NOMO-1 treated with DMSO at 0.1 percent for 48 hours (cell line): ENCODE data around the gene ATXN10.
A peak's percentile ranks its signal among the peaks of the same experiment; 100 is the strongest.

Experiments used
- DNase-seq: peaks from one replicate; lab custom pipeline; 2025; ENCODE audit not compliant: unreplicated experiment; lab: John Stamatoyannopoulos, UW

The ATXN10 gene

GRCh38 chr22:45887202-45888131 lies 215.8 kb downstream of the ATXN10 start:
- no peak for DNase-seq

GRCh38 chr22:45888221-45889092 lies 216.8 kb downstream of the ATXN10 start:
- DNase-seq, result no peak

- DNase-seq, result no peak
These were observed 217.5 kb downstream of the ATXN10 start for GRCh38 chr22:45889093-45889538.

DNA sequence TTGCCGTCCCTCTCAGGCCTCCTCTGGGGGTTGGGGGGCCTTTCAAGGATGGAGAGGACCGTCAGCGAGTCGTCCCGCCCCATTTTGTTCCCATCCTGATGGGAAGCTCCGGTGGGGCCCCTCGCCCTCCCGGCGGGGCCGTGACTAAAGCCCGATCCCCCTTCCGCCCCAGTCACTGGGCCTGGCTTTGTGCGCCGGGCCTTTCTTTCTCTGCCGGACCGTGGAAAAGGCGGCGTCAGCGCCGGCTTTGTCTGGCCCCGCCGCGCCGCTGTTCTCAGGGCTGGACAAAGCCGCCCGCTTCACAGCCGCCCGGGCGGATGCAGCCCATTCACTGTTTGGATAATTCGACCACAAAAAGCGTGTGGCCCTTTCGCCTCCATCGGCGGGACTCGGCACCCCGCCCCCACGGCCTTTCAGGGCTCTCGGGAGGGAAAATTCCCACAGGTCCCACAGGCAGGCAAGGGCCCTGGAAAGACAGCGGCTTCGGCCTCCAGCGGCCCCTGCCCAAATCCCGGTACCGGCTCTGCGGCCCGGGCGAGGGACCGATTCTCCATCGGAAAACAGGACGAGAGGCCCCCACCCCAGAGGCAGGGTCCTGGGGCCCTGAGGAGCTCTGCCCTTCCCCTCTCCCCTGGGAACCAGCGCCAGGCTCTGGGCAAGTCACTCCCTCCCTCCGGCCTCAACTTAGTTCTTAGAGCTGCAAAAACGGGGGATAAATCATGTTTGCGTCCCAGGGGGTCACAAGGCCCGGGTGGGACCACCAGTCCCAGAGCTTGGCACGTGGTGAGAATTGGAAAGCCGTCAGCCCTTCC lies 218.1 kb downstream of the ATXN10 start:
- DNase-seq, result no peak

- DNase-seq, result no peak
These were observed 218.7 kb downstream of the ATXN10 start for GRCh38 chr22:45890351-45890635.

GRCh38 chr22:45891021-45891421 lies 219.4 kb downstream of the ATXN10 start:
- DNase-seq, result no peak

DNA sequence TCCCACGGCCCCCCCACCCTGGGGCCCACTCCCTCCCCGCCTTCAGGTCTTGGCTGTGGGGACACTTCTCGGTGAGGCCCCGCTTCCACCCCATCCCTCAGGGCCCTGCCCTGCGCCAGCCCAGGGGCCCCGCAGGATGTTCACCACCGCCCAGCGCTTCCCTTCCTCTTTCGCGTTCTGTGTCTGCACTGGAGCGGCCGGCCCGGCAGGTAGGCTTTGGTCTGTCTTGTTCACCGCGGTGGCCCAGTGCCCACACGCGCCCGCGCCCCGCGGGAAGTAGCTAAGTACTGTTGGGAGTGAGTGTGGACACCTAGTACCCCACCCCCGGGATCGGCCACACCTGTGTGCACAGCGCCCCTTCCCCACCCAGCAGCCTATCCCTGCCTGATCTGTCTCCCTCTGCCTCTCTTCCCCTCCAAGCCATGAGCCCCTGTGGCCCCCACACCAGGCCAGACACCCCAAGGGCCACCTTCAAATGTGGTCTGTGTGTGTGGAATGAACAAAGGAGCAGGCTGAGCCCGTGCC lies 219.9 kb downstream of the ATXN10 start:
- DNase-seq, result peak; percentile 63

- peak; percentile 22 for DNase-seq
These were observed 220.5 kb downstream of the ATXN10 start for GRCh38 chr22:45891996-45892621.

- no peak for DNase-seq
These were observed 221.2 kb downstream of the ATXN10 start for GRCh38 chr22:45892681-45893461.

DNA sequence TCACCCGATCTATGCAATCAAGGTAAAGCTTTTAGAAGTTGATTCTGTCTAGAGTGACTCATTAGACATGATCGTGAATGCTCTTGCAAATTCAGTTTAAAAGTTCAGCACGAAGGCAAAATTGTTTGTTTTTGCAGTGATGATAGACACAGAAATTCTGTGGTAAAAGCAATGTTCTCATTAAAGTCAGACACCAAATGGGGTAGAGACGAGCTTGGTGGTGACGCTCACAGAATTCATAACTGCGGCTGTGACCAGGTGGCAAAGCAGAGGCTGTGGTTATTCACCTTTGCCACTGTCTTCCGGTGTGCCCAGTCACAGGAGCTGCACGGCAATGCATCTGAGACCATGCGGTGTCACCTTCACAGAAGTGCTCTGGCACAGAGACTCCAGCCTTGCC lies 221.9 kb downstream of the ATXN10 start:
- no peak for DNase-seq
